NCI-H69 (cell line): Measurements from ENCODE around the gene CD6.

Source experiments
- DNase-seq: peaks from one replicate; lab custom pipeline; 2025; lab: John Stamatoyannopoulos, UW

CD6 gene

GRCh38 chr11:60985991-60986915, 14.8 kb downstream of the CD6 start:
- DNase-seq, result no peak

GRCh38 chr11:60987577-60988277, 16.2 kb downstream of the CD6 start:
- DNase-seq, result no peak

- DNase-seq, result no peak
Observed at GRCh38 chr11:60988658-60989057, 17.2 kb downstream of the CD6 start.

DNA sequence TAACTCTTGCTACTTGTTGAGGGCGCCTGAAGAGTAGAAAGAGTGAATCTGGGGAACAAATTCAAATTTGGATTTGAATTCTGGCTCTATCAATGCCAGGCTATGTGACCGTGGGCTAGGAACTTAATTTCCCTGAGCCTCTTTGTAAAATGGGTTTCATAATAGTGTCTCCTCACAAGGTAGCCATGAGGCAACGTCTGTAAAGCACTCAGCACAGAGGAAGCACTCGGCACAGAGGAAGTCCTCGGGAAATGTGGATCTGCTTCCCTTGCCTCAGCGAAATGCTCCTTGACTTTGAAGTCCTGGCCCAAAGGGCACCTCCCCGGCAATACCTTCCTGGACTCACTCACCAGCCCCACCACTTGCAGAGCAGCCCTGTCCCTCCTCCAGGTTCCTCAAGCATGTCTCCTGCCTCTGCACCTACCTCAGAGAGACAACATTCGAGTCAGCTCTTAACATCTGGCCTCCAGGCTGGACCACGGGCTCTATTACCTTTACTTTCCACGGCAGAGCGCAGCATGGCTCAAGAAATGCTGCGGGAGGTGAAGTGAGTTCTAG, 17.7 kb downstream of the CD6 start:
- no peak for DNase-seq

DNA sequence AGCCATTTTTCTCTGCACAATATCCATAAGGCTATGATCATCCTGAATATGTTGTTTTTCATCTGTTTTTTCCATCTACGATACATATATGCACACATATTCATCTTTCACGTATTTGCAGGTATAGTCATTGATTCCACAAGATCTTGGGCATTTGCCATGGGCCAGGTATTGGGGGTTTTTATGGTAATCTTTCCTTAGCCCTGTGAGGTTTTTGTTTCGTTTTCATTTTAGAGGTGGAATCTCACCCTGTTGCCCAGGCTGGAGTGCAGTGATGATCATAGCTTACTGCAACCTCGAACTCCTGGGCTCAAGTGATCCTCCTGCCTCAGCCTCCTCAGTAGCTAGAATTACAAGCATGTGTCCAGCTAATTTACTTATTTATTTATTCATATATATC, 20.0 kb downstream of the CD6 start:
- DNase-seq, result no peak

DNA sequence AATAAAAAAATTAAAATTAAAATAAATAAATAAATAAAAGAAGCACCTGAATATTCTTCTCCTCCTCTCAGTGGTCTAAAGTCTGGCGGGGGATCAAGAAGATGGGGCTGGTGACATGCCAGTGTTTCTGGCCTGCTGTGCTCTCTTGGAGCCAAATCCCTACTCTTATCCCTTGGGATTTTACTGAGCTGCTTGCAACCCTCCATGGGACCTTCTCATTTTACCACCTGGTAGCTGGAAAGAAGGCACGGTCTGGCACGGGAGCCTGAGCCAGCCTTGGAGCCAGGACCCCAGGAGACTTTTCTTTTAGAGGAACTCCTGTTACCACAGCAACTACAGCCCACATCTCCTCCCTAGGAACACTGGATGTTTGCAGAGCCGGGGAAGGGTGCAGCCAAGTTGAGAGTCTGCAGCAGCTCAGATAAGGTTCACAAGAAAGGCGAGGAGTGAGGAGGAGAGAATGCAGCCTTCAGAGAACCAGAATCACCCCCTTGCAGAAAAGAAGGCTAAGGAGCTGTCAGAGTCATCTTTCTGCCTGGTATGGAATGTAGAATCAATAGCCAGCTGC, 21.4 kb downstream of the CD6 start:
- peak; percentile 72 for DNase-seq

GRCh38 chr11:60993615-60994014, 22.1 kb downstream of the CD6 start:
- no peak for DNase-seq

GRCh38 chr11:60994541-60995080, 23.1 kb downstream of the CD6 start:
- DNase-seq, result no peak

DNA sequence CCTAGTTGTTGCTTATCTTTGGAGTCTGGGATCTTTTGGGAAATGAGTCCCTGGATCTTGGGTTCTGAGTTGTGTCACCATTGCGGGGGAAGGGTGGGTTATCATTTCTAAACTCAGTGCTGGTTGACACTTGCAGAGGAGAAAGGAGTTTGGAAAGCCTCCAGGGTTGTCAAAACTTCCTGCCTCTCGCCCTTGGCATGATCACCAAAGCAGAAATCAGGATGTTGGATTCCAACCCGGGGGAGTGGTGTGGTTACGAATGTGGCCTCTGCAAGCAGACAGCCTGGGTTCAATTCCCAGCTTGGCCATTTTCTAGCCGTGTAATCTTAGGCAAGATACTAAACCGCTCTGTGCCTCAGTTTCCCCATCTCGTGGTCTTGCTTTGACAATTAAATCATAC, 24.3 kb downstream of the CD6 start:
- no peak for DNase-seq

DNA sequence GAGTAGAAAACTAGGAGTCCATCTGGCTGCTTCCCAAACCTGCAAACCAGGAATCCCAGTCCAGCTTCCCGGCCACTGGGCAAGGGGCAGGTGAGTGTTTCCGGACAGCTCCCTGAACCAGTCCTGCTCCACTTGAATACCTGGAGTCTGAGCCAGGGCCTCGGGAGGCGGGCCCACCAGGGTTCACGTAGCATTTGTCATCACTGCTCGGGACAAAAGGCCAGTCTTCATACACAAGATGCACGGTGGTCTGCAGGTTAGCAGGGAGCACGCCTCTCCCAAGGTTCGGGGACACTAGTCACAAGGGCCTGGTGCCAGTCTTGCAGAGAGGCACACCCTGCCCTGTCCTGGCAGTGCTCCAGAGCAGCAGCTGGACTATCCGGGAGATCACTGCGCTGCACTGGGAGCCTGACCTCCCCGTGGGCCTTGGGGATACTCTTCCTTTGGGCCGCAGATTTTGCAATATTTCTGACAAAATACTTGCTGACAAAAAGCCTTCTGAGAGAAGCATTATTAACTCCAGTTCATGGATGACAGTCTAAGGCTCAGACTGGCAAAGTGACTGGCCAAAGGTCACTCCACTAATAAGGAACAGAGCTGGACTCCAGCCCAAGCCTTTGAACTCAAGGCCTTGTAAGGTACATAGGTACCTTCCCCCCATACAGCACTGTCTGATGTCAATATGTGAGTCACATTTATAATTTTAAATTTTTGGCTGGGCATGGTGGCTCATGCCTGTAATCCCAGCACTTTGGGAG, 25.1 kb downstream of the CD6 start:
- DNase-seq, result no peak

GRCh38 chr11:61000426-61000825, 28.9 kb downstream of the CD6 start:
- no peak for DNase-seq

DNA sequence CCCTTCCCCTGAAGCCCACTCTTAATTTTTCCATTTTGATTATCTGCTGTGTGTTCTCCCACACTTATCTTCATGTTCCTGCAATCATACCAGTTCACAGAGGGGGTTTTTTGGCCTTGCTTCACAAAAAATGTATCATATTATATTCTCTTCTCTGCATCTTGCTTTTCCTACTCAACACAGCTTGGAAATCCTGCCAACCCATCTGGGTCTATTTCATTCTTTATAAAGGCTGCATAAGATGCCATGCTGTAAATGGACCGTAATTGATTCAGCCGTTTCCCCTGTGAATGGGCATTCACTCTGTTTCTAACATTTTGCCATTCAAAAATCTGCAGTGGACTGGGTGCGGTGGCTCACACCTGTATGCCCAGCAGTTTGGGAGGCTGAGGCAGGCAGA, 30.5 kb downstream of the CD6 start:
- no peak for DNase-seq

GRCh38 chr11:61002598-61002997, 31.1 kb downstream of the CD6 start:
- DNase-seq, result no peak

- DNase-seq, result peak; percentile 90
Observed at GRCh38 chr11:61004180-61004611, 32.7 kb downstream of the CD6 start.

DNA sequence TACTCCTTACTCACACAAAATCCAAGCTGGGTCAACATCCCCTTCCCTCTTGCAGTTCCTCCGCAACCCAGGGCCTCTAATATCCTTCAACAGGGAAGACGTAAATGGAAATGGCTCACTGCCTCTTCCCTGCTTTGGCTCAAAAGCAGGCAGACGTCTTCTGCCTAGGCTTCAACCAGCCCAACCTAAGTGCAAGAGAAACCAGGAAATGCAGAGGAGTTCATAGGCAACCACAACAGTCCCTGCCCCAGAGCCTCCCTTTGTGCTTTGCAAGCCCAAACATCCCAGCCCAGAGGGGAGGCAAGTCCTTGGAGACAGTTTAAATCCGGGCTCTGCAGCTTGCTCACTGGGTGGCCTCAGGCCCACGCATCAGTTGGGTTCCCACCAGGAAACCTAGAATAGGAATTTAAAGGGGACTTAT, 33.3 kb downstream of the CD6 start:
- peak; percentile 47 for DNase-seq

DNA sequence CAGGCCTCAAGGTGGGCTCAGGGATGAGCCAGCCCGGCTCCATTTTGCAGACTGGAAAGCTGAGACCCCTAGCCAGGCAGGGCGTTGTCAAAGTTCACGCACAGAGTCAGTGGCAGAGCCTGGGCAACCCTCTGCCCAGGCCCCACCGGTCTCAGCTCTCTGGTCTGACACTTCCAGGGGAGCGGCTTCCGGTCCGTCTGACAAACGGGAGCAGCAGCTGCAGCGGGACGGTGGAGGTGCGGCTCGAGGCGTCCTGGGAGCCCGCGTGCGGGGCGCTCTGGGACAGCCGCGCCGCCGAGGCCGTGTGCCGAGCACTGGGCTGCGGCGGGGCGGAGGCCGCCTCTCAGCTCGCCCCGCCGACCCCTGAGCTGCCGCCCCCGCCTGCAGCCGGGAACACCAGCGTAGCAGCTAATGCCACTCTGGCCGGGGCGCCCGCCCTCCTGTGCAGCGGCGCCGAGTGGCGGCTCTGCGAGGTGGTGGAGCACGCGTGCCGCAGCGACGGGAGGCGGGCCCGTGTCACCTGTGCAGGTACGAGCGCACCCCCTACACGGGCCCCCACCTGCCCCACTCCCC, 36.0 kb downstream of the CD6 start:
- DNase-seq, result peak; percentile 62

GRCh38 chr11:61007956-61008896, 36.7 kb downstream of the CD6 start:
- DNase-seq, result no peak

GRCh38 chr11:61008971-61009370, 37.5 kb downstream of the CD6 start:
- no peak for DNase-seq

- no peak for DNase-seq
Observed at GRCh38 chr11:61009392-61010275, 38.2 kb downstream of the CD6 start.
